ENCODE data around the gene PDLIM4.

GRCh38 chr5:132256086-132256782 is 1.3 kb upstream of the PDLIM4 start:
- TF ChIP-seq ZNF274 (IDR thresholded peaks at IDR 0.05; ENCODE audit: low read depth, low read length) (no peak), YY1 (IDR thresholded peaks at IDR 0.05; ENCODE audit: insufficient read depth, insufficient read length) (no peak), SUZ12 (IDR thresholded peaks at IDR 0.05; ENCODE audit: extremely low read depth, insufficient read depth, insufficient read length) (no peak)

All from NT2/D1 (cell line).